GM21825 (cell line): ENCODE results near the gene P4HB.
"Not testable (repeated sequence)": the region's sequence is repeated elsewhere in the genome, so short reads cannot be mapped to it uniquely, and the experiment has no call there.

Experiments used
- ATAC-seq: cut with Tn5 transposase; IDR thresholded peaks from one replicate; pipeline ENCODE4 v1.9.1; 2021; ENCODE audit warnings: mild to moderate bottlenecking, moderate library complexity; ENCODE audit not compliant: unreplicated experiment

Gene P4HB

GRCh38 chr17:81849457-81849856 lies 10.9 kb downstream of the P4HB start:
- ATAC-seq = no peak

- ATAC-seq = no peak
Measured at GRCh38 chr17:81846743-81847689, 13.3 kb downstream of the P4HB start.

- no peak for ATAC-seq
Measured at GRCh38 chr17:81845881-81846742, 14.2 kb downstream of the P4HB start.

GRCh38 chr17:81845361-81845760 lies 15.0 kb downstream of the P4HB start:
- ATAC-seq = no peak

- no peak for ATAC-seq
Measured at GRCh38 chr17:81844887-81845286, 15.4 kb downstream of the P4HB start.

GRCh38 chr17:81844327-81844851 lies 15.9 kb downstream of the P4HB start:
- ATAC-seq = no peak

- no peak for ATAC-seq
Measured at GRCh38 chr17:81843713-81844326, 16.5 kb downstream of the P4HB start.

GRCh38 chr17:81842725-81843504 lies 17.4 kb downstream of the P4HB start:
- ATAC-seq = no peak

- no peak for ATAC-seq
Measured at GRCh38 chr17:81842378-81842724, 18.0 kb downstream of the P4HB start.

GRCh38 chr17:81841866-81842265 lies 18.5 kb downstream of the P4HB start:
- no peak for ATAC-seq

- no peak for ATAC-seq
Measured at GRCh38 chr17:81840826-81841778, 19.2 kb downstream of the P4HB start.

- not testable (repeated sequence) for ATAC-seq
Measured at GRCh38 chr17:81840059-81840458, 20.3 kb downstream of the P4HB start.

GRCh38 chr17:81839301-81839700 lies 21.0 kb downstream of the P4HB start:
- ATAC-seq = no peak

GRCh38 chr17:81838753-81839255 lies 21.5 kb downstream of the P4HB start:
- ATAC-seq = no peak

GRCh38 chr17:81837641-81838040 lies 22.7 kb downstream of the P4HB start:
- no peak for ATAC-seq

GRCh38 chr17:81834831-81835267 lies 25.5 kb downstream of the P4HB start, which contains the start of gene PPP1R27:
PPP1R27 (minus strand) TSS chr17:81835050; CDS start chr17:81834953, 97 bp downstream.
- ATAC-seq = no peak

- no peak for ATAC-seq
Measured at GRCh38 chr17:81833921-81834830, 26.2 kb downstream of the P4HB start.
